RPMI8226 (cell line): ENCODE results near the gene LRRN2.
A peak's percentile ranks its signal among the peaks of the same experiment; 100 is the strongest.

ENCODE experiments used
- DNase-seq: peaks from one replicate; pipeline ENCODE4 v3.0.0-alpha.2; 2015

Gene LRRN2

DNA sequence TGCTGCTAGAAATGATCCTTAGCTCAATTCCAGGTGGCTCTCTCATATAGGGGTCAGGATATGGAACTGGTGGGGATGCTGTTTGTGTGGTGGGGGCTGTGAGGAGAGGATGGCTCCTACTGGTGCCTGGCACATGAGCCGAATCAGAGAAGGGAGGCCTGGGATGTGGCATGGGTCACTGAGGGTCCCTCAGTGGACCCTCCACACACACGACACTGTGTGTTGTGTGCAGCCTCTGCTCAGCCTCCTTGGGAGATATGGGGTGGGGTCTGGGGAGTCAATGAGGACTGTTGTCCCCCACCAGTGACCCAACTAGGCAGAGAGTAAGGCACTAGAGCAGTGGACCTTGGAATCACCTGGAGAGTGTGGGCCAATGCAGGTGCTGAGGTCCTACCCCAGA is 3.2 kb upstream of the LRRN2 start:
- DNase-seq, result no peak

DNA sequence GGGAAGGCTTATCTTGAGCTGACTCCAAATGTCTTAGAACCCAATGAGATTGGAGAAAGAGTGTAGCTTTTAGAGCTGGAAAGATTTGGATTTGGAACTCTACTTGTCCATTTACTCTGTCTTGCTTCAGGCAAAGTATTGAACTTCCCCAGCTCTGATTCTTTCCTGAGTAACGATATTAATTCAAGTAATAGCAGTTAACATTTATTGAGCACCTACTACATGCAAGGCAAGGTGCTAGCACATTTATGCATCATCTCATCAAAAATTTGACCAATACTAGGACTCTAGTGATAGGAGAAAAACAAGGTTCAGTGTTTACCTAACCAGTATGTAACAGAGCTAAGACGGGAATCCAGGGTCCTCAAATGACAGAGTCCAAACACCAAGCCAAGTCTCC is 2.5 kb upstream of the LRRN2 start:
- no peak for DNase-seq

- peak; percentile 83 for DNase-seq
Measured at GRCh38 chr1:204684571-204685235, 835 bp downstream of the LRRN2 start.

DNA sequence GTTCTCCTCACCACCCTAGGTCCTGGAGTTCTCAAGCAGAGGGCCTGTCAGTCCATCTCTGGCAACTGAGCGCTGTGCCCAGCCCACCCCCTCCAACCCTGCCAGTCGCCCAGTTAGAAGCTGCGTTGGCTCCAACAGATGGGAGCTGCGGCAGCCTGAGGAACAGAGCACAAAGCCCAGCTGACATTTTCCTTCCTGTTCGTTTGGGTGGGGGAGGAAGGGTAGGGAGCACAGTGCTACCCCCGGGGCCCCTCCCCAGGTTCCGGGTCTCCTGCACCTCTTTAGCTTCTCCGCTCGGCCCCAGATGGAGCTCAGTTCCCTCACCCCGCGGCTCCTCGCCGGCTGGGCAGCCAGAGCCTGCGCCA is 1.4 kb downstream of the LRRN2 start:
- peak; percentile 58 for DNase-seq

DNA sequence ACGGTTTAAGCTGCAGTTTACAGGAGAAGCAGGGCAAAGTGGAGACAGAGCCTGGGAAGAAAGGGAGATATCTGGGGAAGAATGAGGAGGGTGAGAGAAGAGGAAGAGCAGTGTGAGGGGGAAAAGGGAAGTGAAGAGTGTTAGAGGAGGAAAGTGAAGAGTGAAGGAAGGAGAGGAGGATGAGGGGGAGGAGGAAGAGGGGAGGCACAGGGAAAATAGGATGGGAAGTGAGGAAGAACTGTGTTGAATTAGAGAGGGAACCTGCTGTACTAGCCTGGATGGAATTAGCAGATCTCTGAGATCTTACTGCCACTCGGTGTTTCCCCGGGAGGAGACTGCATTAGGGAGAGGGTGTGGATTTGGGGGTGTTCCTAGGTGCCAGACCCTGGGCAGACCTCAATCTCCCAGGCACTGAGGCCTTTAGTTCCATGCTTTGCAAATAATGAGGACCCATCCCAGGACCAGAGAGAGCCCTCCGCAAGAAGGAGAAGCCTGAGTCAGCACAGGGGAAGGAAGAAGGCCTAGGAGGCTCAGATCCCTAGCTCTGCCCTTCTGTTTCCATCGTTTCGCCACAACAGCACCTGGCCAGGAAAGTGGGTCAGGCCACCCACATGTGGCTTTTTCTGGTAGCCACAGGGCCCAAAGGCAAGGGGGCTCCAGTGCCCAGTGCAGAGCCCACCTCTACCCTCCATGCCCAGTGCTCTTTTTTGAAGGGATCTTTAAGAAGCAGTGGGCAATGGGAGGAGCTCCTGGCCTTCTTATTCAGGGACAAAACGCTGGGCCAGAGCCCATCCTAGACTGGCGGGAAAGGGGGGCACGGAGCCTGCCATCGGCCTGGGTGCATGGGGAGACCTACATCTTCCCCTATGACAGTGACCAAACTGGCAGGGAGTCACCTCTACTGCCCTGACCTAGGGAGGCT is 2.0 kb downstream of the LRRN2 start:
- peak; percentile 59 for DNase-seq

- no peak for DNase-seq
Measured at GRCh38 chr1:204680461-204680860, 5.1 kb downstream of the LRRN2 start.

- DNase-seq, result no peak
Measured at GRCh38 chr1:204680051-204680450, 5.5 kb downstream of the LRRN2 start.

GRCh38 chr1:204678721-204679475 is 6.6 kb downstream of the LRRN2 start:
- DNase-seq, result no peak

DNA sequence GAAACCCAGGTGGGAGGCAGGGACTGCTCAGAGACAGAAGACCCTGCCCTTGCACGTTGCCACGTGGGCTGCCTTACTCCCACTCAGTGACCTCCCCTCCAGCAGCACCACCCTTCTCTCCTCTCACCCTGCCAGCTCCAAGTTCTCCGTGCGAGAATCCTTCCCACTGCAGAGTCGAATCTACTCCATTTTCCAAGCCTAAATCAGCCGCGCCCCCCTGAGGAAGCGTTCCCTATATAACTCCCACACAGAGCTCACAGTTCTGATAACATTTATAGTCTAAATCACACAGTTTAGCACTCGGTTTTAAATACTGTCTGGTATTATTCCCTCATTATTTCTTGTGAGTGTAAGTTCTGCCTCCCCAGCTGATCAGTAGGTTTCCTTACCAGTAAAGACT is 7.7 kb downstream of the LRRN2 start:
- no peak for DNase-seq

DNA sequence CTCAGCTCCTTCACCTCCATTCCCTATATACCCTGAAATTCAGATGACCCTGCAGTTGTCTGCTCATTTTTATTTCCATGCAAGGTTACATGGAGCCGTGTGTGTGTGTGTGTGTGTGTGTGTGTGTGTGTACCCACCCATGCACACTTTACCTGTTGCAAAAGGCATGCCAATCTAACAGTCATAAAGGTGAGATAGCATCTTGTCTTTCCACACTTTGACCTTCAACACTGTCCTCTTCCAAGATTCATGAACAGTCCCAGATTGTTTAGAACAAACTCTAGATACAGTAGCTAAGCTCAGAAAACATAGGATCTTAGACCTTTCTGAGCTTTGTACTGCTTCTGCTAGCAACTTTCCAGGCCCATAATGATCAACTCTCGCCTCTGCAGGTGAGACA is 9.5 kb downstream of the LRRN2 start:
- DNase-seq, result no peak

- DNase-seq, result peak; percentile 95
Measured at GRCh38 chr1:204673909-204674649, 11.5 kb downstream of the LRRN2 start.

DNA sequence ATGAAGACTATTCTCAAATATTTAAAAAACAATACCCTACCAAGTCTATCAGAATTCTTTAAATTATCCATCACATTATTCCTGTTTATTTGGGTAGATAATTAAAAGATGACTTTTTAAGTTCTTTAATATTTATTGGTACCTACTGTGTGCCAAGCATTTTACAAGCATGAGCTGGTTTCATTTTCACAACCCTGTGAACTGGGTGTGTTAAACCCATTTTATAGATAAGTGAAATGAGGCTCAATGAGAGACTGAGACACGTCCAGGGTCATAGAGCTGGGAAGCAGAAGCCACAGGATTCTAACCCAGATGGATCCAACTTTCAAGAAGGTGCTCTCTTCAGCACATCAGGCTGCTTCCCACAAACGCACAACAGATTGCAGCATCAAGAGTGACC is 12.3 kb downstream of the LRRN2 start:
- DNase-seq, result no peak

- no peak for DNase-seq
Measured at GRCh38 chr1:204672482-204673121, 12.9 kb downstream of the LRRN2 start.

GRCh38 chr1:204672069-204672468 is 13.5 kb downstream of the LRRN2 start:
- no peak for DNase-seq

- DNase-seq, result peak; percentile 41
Measured at GRCh38 chr1:204670152-204670927, 15.2 kb downstream of the LRRN2 start.

- DNase-seq, result no peak
Measured at GRCh38 chr1:204669579-204669978, 16.0 kb downstream of the LRRN2 start.

DNA sequence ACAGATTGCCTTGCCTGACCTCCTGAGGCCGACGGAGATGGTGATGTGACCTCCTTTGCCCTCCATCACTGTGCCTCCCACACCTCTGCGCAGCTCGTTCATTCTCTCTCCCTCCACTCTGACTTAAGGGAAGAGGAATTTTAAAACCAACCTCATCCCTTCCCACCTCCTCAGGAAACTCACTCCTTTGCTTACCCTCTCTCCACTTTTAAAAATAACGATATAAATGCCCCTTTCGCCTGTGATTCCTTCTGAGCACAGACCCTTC is 21.2 kb downstream of the LRRN2 start:
- no peak for DNase-seq

- no peak for DNase-seq
Measured at GRCh38 chr1:204663644-204664383, 21.7 kb downstream of the LRRN2 start.

- no peak for DNase-seq
Measured at GRCh38 chr1:204662530-204662929, 23.0 kb downstream of the LRRN2 start.

- no peak for DNase-seq
Measured at GRCh38 chr1:204660509-204660908, 25.0 kb downstream of the LRRN2 start.

GRCh38 chr1:204659056-204659455 is 26.5 kb downstream of the LRRN2 start:
- no peak for DNase-seq
